NOMO-1 (cell line): Measurements from ENCODE around the gene SC5D.

ENCODE experiments used
- DNase-seq, 2 experiments: peaks; one replicate each; lab custom pipeline; 2025; ENCODE audit not compliant: unreplicated experiment in 2 of 2; lab: John Stamatoyannopoulos, UW

SC5D gene

DNA sequence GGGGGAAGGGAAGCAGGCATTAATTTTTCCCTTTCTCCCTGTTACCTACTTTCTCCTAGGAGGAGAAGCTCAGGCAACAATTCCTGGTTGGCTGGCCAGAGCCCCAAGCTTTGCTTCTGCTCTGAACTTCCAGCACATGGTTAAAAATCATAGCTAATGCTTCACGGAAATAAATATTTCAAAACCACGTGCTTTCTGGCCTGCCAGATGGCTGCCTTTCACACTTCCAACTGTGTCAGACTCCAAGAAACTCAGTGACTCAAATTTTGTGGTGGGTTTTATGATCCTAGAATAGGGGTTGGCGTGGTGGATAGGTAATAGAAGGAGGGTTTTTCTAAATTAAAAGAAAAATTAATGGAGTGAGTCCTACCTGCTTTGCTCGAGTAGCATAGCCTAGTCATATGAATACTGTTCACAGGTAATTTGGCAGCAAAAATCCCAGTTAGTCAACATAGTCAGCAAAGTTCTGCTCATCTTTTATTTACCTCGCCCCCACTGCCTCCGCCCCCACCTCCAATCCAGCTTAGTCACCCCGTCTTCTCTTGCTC, 58.6 kb downstream of the SC5D start:
- DNase-seq, result no peak

DNA sequence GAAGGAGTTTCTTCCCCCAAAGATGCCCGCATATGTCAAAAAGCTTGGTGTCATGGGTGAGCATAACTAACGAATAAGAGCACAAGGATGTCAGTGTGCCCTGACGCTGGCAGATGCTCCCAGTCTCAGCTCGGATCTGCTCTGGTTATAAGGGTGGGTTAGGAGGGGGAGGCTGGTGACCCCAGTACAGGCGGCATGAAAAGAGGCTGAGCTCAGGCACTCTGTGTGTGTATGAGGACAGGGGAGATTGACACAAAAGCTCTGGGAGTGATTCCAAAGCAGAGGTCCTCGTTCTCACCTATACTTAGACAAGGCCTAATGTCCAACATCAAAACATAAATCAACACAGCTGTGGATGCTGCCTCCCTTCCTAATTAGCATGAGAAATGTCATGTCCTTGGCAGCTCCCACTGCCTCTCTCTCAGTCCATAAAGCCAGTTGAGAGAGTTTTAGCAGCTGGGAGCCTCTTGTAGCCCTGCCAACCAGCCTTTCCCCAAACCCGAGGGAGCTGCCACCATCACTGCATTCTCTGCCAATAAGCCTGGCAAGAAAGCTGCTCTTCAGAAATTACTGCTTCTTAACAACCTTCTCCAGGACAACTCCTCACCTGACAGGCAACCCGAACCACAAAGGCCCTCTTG, 59.8 kb downstream of the SC5D start:
- no peak for DNase-seq

DNA sequence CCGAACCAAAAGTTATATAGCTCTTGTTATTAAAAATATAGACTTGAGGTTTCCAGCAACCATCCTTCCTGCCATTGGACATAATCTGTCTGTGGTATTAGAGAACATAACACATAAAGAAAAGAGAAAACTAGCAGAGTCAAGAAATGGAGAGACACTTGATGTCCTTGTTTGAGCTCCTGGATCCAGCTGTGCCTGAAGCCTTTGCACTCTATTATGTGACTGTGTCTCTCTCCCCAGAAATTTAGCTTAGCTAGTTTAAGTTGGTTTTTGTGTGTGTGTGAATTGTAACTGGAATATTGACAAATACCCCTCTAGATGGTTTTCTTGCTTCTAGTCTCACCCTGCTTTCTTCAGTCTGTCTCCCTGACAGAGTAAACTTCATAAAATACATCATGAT, 61.6 kb downstream of the SC5D start:
- DNase-seq, result no peak

DNA sequence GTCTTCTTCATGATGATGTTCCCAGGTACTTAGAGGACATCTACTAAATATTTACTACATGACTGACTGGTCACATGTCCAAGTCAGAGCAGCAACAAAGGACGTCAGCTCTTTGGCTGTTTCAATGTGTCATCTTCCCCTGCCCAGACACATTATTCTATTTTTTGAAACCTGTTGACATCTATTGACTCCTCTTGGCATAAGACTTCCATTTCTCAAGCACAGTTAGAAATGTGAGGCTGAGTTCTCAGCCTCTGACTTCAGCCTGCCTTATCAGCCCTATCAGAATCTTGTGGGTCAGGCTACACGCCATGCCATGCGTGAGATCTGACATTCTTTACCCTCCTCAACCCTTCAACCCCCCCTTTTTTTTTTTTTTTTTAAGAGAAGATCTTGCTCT, 63.8 kb downstream of the SC5D start:
- no peak for DNase-seq
